Heart left ventricle (tissue), 13 donors: ENCODE data around the gene GPN1.
"Not testable (repeated sequence)": the region's sequence is repeated elsewhere in the genome, so short reads cannot be mapped to it uniquely, and the experiment has no call there.

Source experiments
- POLR2A ChIP-seq, 2 donors: fragments of 450-650 bp; IDR thresholded peaks; one replicate each; pipeline ENCODE4 v1.6.1; 2017; ENCODE audit warnings: antibody characterized with exemption in 2 of 2, mild to moderate bottlenecking in 2 of 2, moderate library complexity in 2 of 2
- TF ChIP-seq, protein P1 (sequence below), 12 donors: fragments of 200-600 bp; sonication (generic) in 4 of 12; IDR thresholded peaks; one replicate each; pipeline versions ENCODE4 v1.5.0 to v1.8.0; 2018 to 2022; ENCODE audit warnings: antibody characterized with exemption in 12 of 12, mild to moderate bottlenecking in 5 of 12
- donor health status: ischemic (EF 13 %, LVEDD 7.1; RV severe dilation, severe dysfunction).
- donor health status: DM: no; HTN: yes; CAD: no.
- donor health status: DM: no; HTN: no; CAD: no.
- donor health status: ischemic (EF 25% LVEDD 6.9; RV normal size, moderate dysfunction).
- donor health status: ischemic (EF 25% LVEDD 5.7; RV mildly dilated, moderate dysfunction).
- donor health status: ischemic (EF 35%, LVEDD 5.7; RV mildly dilated, moderate dysfunction).
- donor health status: nonischemic (EF 11% LVEDD 7.7; RV severe dilation, severe dysfunction).
- donor health status: DM: yes; HTN: yes; CAD: no.
- donor health status: PGD.
- donor health status: ischemic (EF 29% LVEDD 5.4; RV normal size, mild dysfunction).
- donor health status: nonischemic (EF 23%, LVEDD 6.1; RV moderate dilation, normal function).

DNA sequence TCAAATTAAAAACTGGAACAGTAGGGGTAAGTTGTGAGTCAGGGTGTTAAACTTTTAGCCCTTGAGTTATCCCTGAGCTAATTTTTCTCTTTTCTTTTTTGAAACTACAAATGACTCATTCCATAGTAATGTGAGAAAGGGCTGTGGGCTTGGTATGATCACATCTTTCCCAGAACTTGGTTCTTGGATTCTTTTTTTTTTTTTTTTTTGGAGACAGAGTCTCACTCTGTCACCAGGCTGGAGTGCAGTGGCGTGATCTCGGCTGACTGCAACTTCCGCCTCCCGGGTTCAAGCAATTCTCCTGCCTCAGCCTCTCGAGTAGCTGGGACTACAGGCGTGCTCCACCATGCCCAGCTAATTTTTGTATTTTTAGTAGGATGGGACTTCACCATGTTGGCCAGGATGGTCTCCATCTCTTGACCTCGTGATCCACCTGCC lies 53.5 kb downstream of the GPN1 start:
- TF ChIP-seq, protein P1, sequence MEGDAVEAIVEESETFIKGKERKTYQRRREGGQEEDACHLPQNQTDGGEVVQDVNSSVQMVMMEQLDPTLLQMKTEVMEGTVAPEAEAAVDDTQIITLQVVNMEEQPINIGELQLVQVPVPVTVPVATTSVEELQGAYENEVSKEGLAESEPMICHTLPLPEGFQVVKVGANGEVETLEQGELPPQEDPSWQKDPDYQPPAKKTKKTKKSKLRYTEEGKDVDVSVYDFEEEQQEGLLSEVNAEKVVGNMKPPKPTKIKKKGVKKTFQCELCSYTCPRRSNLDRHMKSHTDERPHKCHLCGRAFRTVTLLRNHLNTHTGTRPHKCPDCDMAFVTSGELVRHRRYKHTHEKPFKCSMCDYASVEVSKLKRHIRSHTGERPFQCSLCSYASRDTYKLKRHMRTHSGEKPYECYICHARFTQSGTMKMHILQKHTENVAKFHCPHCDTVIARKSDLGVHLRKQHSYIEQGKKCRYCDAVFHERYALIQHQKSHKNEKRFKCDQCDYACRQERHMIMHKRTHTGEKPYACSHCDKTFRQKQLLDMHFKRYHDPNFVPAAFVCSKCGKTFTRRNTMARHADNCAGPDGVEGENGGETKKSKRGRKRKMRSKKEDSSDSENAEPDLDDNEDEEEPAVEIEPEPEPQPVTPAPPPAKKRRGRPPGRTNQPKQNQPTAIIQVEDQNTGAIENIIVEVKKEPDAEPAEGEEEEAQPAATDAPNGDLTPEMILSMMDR (IDR thresholded peaks at IDR 0.05): not testable (repeated sequence)
- not testable (repeated sequence) for TF ChIP-seq POLR2A (IDR thresholded peaks at IDR 0.05)
